Colon (tissue), 2 donors: ENCODE measurements around the gene LRRC71.
"Not testable (repeated sequence)": the region's sequence is repeated elsewhere in the genome, so short reads cannot be mapped to it uniquely, and the experiment has no call there.

Source experiments
- FAIRE-seq: peaks from 2 replicates; lab custom pipeline; 2012; peaks lifted over from hg19 to GRCh38; lab: Jason Lieb, UNC
- donor health status: control.
- donor health status: control.

The LRRC71 gene

DNA sequence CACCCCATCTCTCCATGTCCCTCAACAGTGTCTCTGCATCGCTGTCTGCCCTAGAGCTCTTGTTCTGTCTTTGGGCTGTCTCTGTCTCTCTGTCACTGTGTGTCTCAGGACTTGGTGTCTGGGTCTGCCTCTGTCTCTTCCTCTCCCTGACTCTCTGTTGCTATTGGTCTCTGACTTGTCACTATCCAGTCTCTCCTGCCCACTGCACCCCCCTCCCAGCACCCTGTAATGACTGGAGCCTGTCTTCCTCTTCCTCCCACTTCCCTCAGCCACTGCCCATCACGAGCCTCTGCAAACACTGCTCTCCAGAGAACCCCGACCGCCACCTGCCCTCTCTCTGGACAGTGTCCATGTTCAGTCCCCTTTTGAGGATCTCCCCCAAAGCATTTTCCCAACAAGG is 14.8 kb upstream of the LRRC71 start:
- no peak for FAIRE-seq

GRCh38 chr1:156906206-156906906 is 14.1 kb upstream of the LRRC71 start:
- FAIRE-seq = no peak

DNA sequence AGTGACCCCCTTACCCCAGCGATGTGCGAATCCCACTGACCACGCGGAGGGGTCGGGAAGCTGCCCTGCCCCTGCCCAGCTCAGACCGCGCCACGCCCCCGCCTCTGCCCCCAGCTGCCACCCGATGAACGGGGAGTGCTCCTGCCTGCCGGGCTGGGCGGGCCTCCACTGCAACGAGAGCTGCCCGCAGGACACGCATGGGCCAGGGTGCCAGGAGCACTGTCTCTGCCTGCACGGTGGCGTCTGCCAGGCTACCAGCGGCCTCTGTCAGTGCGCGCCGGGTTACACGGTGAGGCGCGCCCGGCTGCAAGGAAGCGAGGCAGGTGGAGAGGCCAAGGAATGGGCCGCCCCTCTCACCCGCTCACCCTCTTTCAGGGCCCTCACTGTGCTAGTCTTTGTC is 11.9 kb upstream of the LRRC71 start:
- no peak for FAIRE-seq

DNA sequence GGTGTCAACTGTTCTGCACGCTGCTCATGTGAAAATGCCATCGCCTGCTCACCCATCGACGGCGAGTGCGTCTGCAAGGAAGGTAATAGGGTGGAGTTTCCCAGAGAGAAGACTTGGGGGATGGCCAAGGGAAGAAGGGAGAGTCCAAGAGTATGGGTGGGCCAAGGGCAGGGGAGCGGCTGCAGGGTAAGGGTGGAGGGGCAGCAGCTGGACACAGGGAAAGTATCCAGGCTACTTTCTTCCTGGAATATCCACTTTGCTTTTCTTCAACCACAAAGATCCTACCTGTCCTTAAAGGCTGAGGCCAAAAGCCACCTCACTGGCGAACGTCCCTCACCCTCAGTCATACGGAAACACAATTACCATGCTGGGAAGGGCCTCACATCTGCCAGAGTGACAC is 11.5 kb upstream of the LRRC71 start:
- FAIRE-seq = no peak

DNA sequence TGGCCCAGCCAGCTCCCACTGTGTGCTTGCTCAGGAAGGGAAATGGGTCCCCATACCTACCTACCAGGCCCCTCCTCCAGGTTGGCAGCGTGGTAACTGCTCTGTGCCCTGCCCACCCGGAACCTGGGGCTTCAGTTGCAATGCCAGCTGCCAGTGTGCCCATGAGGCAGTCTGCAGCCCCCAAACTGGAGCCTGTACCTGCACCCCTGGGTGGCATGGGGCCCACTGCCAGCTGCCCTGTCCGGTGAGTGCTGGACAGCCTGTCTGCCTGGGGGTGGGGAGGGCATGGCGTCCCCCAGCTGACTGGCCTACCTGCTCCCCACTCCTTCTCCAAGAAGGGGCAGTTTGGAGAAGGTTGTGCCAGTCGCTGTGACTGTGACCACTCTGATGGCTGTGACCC is 10.8 kb upstream of the LRRC71 start:
- no peak for FAIRE-seq

DNA sequence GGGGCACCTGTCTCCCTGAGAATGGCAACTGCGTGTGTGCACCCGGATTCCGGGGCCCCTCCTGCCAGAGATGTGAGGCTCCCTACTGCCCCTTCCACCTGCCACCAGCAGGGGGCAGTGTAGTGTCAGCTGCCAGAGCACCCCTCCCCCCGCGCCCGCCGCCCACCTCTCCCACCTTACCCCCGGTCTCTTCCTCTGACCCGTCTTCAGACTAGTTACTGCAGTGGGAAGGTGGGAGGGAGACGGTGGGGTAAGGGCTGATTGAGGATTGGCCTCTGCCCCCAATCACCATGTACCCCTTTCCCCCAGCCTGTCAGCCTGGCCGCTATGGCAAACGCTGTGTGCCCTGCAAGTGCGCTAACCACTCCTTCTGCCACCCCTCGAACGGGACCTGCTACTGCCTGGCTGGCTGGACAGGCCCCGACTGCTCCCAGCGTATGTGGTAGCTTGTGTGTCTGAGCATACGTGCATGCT is 10.1 kb upstream of the LRRC71 start:
- FAIRE-seq = no peak

GRCh38 chr1:156911577-156912298 is 8.7 kb upstream of the LRRC71 start:
- no peak for FAIRE-seq

- no peak for FAIRE-seq
Observed at GRCh38 chr1:156912310-156912709, 8.1 kb upstream of the LRRC71 start.

DNA sequence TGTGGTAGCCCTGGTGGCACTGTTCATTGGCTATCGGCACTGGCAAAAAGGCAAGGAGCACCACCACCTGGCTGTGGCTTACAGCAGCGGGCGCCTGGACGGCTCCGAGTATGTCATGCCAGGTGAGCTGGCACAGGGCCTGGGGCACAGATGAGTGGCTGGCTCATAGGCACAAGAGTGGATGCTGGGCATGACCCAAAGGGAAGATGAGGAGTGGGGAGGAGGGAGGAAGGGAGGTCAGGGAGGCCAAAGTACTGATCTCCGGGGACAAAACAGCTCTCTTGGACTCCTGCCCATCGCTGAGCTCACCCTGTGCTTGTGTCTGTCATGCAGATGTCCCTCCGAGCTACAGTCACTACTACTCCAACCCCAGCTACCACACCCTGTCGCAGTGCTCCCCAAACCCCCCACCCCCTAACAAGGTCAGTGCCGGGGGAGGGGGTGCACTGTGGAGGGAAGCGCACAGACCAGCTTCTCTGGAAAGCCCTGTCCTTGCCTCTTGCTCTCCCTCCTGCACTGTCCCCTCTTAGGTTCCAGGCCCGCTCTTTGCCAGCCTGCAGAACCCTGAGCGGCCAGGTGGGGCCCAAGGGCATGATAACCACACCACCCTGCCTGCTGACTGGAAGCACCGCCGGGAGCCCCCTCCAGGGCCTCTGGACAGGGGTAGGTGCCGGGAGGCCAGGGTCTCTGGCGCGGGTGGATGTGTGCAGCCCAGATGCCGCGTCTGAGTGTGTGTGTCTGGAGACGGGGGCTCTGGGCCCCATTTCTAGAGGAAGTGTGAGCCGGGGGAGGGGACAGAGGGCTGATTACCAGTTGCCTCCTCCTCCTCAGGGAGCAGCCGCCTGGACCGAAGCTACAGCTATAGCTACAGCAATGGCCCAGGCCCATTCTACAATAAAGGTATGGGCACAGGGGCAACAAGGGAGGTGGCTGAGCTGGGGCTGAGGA is 7.3 kb upstream of the LRRC71 start:
- FAIRE-seq = no peak

DNA sequence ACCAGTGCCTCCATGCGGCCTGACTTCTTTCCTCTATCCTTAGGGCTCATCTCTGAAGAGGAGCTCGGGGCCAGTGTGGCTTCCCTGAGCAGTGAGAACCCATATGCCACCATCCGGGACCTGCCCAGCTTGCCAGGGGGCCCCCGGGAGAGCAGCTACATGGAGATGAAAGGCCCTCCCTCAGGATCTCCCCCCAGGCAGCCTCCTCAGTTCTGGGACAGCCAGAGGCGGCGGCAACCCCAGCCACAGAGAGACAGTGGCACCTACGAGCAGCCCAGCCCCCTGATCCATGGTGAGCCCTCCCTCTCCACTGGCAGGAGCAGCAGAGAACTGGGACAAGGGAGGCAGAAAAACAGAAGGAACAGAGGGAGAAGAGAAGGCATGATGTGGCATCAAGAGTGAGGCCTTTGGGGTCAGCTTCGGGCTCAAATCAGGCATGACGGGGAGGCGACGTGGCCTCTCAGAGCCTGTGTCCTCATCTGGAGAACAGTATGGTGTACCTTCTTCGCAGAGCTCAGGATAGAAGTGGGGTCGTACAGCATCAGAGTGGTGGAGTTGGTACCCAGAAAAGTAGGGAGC is 6.5 kb upstream of the LRRC71 start:
- no peak for FAIRE-seq

- FAIRE-seq = no peak
Observed at GRCh38 chr1:156914440-156914856, 6.0 kb upstream of the LRRC71 start.

DNA sequence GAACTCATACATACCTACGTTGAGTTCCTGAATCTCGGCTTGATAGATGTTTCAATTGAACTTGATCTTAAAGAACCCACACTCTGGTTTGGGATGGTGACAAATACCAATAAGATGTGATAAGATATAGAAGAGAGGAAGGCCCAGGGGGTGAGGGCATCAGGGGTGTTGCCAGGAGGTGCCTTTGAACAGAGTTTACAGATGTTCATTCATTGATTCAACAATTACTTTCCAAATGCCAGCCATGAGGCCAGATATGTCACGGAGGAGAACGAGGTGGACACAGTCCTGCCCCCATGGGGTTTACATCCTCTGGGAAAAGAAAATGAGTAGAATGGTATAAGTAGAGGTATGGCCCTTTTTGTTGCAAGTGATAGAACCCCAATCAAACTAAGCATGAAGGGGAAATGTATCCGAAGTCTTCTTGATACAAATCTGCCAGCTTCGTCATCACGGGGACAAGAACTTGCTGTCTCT is 659 bp downstream of the LRRC71 start:
- no peak for FAIRE-seq

DNA sequence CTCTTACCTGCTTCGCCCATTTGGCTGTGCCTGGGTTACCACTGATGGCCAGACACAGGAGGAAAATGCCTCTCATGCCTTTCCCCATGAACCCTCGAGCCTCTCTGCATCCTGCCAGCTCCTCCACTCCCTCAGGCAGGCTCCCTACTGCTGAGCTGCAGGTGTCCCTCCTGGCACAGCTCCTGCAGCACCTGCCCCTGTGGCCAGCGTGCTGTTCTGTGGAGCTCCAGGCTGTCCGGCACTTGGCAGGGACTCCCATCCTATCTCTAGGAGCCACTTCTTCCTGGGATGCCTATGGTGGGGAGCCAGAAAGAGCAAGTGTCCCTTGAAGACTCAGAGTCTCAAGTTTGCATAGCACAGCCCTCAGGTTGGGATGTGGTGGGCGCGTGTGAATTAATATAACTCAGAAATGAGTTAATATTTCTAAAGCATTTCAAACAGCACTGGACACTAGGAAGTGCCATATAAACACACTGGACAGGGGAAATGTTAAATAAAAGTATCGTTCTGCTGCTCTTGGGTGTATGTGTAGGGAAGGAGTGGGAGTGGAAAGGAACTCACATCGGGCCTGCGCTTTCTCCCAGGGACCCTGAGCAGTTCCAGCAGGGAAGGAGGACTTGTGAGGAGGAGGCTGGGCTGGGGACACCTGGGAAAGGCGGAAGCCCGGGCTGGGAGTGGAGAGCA is 2.7 kb downstream of the LRRC71 start:
- no peak for FAIRE-seq

DNA sequence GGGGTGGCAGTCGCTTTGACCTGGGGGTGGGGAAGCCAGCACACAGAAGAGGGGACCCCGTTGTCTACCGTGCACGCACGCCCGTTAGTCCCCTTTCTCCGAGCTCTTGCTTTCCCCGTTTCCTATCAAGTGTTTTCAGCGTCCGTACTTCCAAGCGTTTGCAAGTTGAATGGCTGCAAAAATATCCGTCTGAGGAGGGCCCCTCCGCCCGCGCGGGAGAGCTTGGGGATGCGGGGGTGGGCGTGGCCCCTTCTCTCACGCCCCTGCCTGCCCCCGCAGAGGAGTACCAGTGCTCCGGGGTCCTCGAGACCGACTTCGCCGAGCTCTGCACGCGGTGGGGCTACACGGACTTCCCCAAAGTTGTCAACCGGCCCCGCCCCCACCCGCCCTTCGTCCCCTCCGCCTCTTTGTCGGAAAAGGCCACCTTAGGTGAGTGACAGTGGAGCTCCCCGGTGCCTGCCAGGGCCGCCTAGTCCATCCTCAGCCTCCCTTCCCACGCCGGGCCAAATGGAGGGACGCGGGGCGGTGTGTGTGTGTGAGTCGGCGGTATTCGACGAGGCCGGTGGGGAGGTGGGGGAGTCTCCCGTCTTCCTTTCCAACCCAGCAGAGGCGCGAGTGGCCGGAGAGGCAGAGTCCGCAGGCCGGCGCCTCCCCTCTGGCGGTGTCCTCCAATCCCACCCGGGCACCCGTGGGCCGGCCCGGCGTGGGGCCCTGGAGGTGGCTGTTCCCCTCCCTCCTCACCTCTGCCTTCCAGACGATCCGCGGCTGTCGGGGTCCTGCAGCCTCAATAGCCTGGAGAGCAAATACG is 3.4 kb downstream of the LRRC71 start:
- FAIRE-seq = no peak

DNA sequence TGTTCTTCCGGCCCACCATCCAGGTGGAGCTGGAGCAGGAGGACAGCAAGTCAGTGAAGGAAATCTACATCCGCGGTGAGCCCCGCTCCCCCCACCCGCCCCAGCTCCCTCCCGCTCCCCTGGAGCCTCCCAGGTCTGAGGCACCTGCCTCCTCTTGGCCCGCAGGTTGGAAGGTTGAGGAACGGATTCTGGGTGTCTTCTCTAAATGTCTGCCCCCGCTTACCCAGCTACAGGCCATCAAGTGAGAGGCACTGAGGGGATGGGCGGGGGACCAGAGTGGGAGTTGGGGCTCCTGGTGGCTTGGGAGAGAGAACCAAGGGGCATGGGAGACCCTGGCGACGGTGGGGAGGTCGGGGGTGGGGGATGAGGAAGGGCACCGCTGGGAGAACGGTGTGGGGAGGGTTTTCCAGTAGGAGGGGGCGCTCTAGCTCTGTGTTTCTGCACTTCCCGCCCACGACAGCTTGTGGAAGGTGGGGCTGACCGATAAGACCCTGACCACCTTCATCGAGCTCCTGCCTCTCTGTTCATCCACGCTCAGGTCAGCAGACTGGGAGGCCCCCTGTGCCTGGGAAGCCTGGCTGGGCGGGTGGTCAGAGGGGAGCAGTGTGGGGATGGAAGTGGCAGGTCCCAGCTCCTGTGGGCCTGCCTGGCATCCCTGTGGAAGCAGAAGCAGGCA is 4.2 kb downstream of the LRRC71 start:
- FAIRE-seq = no peak

DNA sequence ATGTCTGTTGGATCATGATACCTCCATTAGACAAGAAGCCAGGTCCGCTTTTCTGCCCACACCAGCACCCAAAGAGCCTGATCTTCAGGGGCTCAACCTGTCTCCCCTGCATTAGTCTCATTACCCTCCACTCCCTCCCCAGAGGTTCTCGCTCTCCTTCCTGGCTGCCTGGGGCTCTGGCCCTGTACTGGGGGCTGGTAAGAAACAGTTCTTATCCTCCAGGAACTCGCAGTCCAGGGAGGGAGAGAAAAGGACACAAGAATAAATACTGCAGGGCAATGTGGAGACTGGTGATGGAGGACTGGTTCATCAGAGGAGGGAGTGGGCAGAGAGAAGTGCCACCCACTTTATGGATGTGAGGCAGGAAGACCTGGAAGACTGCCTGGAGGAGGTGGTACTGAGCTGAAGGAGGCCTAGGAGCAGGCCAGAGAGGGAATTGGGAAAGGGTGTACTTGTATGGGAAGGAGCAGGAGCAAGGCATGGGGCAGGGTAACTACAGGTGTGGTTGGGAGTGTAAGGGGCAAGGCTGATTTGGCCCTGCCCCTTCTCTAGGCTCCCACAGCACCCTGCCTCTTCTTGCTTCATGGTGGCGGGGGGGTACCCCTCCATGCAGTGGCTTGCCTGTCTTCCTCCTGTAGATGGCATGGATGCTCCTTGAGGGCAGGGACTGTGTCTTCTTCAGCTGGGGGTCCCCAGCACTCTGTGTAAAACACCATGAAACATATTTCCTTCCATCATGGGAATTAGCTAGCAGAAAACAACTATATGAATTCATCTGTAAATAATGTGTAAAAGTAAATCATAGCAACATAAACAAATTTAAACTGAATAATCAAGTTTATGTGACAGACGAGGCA is 5.0 kb downstream of the LRRC71 start:
- FAIRE-seq = no peak

DNA sequence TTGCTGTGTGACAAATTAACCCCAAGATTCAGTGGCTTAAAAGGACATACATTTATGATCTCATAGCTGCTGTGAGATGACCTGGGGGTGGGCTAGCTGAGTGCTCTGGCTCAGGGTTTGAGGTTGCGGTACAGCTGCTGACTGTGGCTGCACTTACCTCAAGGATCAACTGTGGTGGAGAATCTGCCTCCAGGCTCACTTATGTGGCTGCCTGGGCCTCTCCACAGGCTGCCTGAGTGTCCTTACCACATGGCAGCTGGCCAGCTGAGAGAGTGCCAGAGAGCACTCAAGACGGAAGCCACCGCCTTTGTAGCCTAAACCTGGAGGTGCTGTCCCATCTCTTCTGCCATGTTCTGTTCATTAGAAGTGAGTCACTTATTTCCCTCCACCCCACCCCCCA is 5.7 kb downstream of the LRRC71 start:
- FAIRE-seq = no peak

- not testable (repeated sequence) for FAIRE-seq
Observed at GRCh38 chr1:156926695-156927094, 6.3 kb downstream of the LRRC71 start.
